PC-3 (cell line): ENCODE results near the gene PSTPIP2. TPM values are rescaled to one million over a fixed set of nuclear protein-coding genes. Genes with fewer than 3 reads are reported as not detected.

Experiments
- ATAC-seq: fragments of 200-7000 bp; cut with Tn5 transposase; 2 replicates; pipeline ENCODE4 v1.9.1; 2020; ENCODE audit warnings: mild to moderate bottlenecking, moderate library complexity
- BruUV-seq: library from RNA; stranded (reverse); fragments of 400-500 nt; replicated peaks from 2 replicates; lab custom pipeline; 2021; lab: Mats Ljungman, UMichigan
- CTCF ChIA-PET: fragments of 300-600 bp; sonication (Branson Sonifier 250); formaldehyde crosslinking; loops from one replicate; lab custom pipeline; 2022; ENCODE audit warnings: antibody characterized with exemption; lab: Charles Lee
- POLR2A ChIA-PET: fragments of 300-600 bp; sonication (Branson Sonifier 250); formaldehyde crosslinking; loops from one replicate; lab custom pipeline; 2022; ENCODE audit warnings: antibody characterized with exemption; ENCODE audit not compliant: unreplicated experiment; lab: Charles Lee
- DNase-seq: peaks from one replicate; pipeline ENCODE4 v3.0.0-alpha.2; 2015
- H2AFZ ChIP-seq: fragments of 300-600 bp; sonication (generic); 2 replicates; pipeline ENCODE4 v1.6.0; 2016; ENCODE audit warnings: antibody characterized with exemption, low read length
- H3F3A ChIP-seq: fragments of 300-600 bp; sonication (generic); one replicate; pipeline ENCODE4 v1.6.0; 2017; ENCODE audit warnings: antibody characterized with exemption, low read length, control low read depth, mild to moderate bottlenecking; ENCODE audit not compliant: unreplicated experiment
- H3K27ac ChIP-seq: fragments of 300-600 bp; sonication (generic); 2 replicates; pipeline ENCODE4 v1.5.1; 2016; ENCODE audit warnings: mild to moderate bottlenecking, low read length
- H3K27me3 ChIP-seq: fragments of 300-600 bp; sonication (generic); 2 replicates; pipeline ENCODE4 v1.6.1; 2016; ENCODE audit warnings: low read length, mixed read lengths
- H3K36me3 ChIP-seq: fragments of 300-600 bp; sonication (generic); 2 replicates; pipeline ENCODE4 v1.6.1; 2016; ENCODE audit warnings: low read depth, mixed run types, low read length, mixed read lengths
- H3K4me1 ChIP-seq: fragments of 300-600 bp; sonication (generic); 2 replicates; pipeline ENCODE4 v1.5.1; 2016; ENCODE audit warnings: low read length; ENCODE audit not compliant: insufficient read depth
- H3K4me2 ChIP-seq: fragments of 300-600 bp; sonication (generic); 2 replicates; pipeline ENCODE4 v1.6.0; 2016; ENCODE audit warnings: low read length
- H3K4me3 ChIP-seq: fragments of 300-600 bp; sonication (generic); 2 replicates; pipeline ENCODE4 v1.5.1; 2016; ENCODE audit warnings: mild to moderate bottlenecking, low read length, mixed read lengths
- H3K79me2 ChIP-seq: fragments of 300-600 bp; sonication (generic); 2 replicates; pipeline ENCODE4 v1.6.1; 2017; ENCODE audit warnings: low read length, mixed read lengths
- H3K9ac ChIP-seq: fragments of 300-600 bp; sonication (generic); 2 replicates; pipeline ENCODE4 v1.6.0; 2016; ENCODE audit warnings: mild to moderate bottlenecking, low read length
- H3K9me2 ChIP-seq: fragments of 300-600 bp; sonication (generic); replicated peaks from 2 replicates; pipeline ENCODE4 v1.6.1; 2016; ENCODE audit warnings: mixed run types, low read length, mixed read lengths
- H3K9me3 ChIP-seq: fragments of 300-600 bp; sonication (generic); 2 replicates; pipeline ENCODE4 v1.6.1; 2016; ENCODE audit warnings: low read length, mixed read lengths
- H4K20me1 ChIP-seq: fragments of 300-600 bp; sonication (generic); 2 replicates; pipeline ENCODE4 v1.6.1; 2016; ENCODE audit warnings: low read length, mixed read lengths
- CTCF ChIP-seq: fragments of 300-600 bp; sonication (generic); conservative IDR thresholded peaks from 2 replicates; pipeline ENCODE4 v1.5.1; 2017; ENCODE audit warnings: antibody characterized with exemption, low read depth, mild to moderate bottlenecking, low read length
- EZH2 ChIP-seq: fragments of 300-600 bp; sonication (generic); IDR thresholded peaks from one replicate; pipeline ENCODE4 v1.6.1; 2017; ENCODE audit warnings: antibody characterized with exemption, mild to moderate bottlenecking, low read length; ENCODE audit not compliant: unreplicated experiment
- EZH2phosphoT487 ChIP-seq: fragments of 300-600 bp; sonication (generic); IDR thresholded peaks from 2 replicates; pipeline ENCODE4 v1.6.1; 2018; ENCODE audit warnings: mild to moderate bottlenecking, antibody characterized with exemption, low read length, borderline replicate concordance
- intact Hi-C: fragments of 100-400 bp; cut with micrococcal nuclease; formaldehyde crosslinking; loops from 2 replicates; pipeline ENCODE4 v1.9.0; 2023
- total RNA-seq: library from RNA; depleted of rRNA; stranded (reverse); fragments of >200 nt; gene quantifications from 2 replicates; pipeline ENCODE4 v1.2.3, GENCODE V29; 2014

Gene PSTPIP2
- total RNA-seq, 1 experiment from 2014 or later, result 0.11 TPM

DNA sequence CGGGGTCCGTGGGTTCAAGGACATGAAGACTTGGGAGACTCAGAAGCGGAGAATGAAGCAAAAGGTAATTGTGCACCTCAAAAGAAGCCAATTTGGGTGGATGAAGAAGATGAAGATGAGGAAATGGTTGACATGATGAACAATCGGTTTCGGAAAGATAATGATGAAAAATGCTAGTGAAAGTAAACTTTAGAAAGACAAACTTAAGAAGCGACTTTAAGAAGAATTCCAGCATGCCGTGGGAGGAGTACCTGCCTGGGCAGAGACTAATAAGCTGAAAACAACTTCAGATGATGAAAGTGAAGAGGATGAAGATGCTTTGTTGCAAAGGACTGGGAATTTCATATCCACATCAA, 43.5 kb downstream of the PSTPIP2 start:
- ATAC-seq (no peak), DNase-seq (no peak)
- Histone ChIP-seq H3K4me1 (no peaks in the 10 kb centered on the region), H3K27ac (no peak overlapping the region), H2AFZ (no peak overlapping the region), H3K9me2 (no peaks in the 10 kb centered on the region), H3K4me2 (no peak overlapping the region), H3K9ac (no peak overlapping the region), H3F3A (no peaks in the 10 kb centered on the region), H3K4me3 (no peak overlapping the region), H3K36me3 (no peaks in the 10 kb centered on the region), H4K20me1 (no peaks in the 10 kb centered on the region), H3K27me3 (no peaks in the 10 kb centered on the region), H3K79me2 (no peaks in the 10 kb centered on the region), H3K9me3 (no peaks in the 10 kb centered on the region)
- TF ChIP-seq EZH2phosphoT487, result no peak
- no peak for TF ChIP-seq CTCF
- TF ChIP-seq EZH2, result no peak
- ChIA-PET POLR2A (no interaction called here), CTCF (no interaction called here)
- intact Hi-C loops, result no loop called here
- no TSS peak for BruUV-seq

- Histone ChIP-seq H3K4me1 (no peaks in the 10 kb centered on the region), H3K4me3 (no peak overlapping the region), H2AFZ (no peak overlapping the region), H3K27ac (no peak overlapping the region), H3K9me2 (no peaks in the 10 kb centered on the region), H3K36me3 (no peaks in the 10 kb centered on the region), H3K4me2 (no peak overlapping the region), H3K27me3 (no peaks in the 10 kb centered on the region), H4K20me1 (no peaks in the 10 kb centered on the region), H3K9ac (no peak overlapping the region), H3F3A (no peaks in the 10 kb centered on the region), H3K9me3 (no peaks in the 10 kb centered on the region), H3K79me2 (no peaks in the 10 kb centered on the region)
- BruUV-seq, result no TSS peak
- TF ChIP-seq EZH2, result no peak
- no peak for TF ChIP-seq EZH2phosphoT487
- TF ChIP-seq CTCF, result no peak
- ChIA-PET CTCF (no interaction called here), POLR2A (no interaction called here)
- intact Hi-C loops, result no loop called here
- DNase-seq, result no peak
- no peak for ATAC-seq
Measured at GRCh38 chr18:46019936-46020335, 52.1 kb downstream of the PSTPIP2 start.

- H3K27me3 ChIP-seq, result no peaks in the 10 kb centered on the region
- ChIA-PET POLR2A (no interaction called here), CTCF (no interaction called here)
- H3K4me3 ChIP-seq, result no peak overlapping the region
- no peak overlapping the region for H3K4me2 ChIP-seq
- H3K9ac ChIP-seq, result no peak overlapping the region
- H2AFZ ChIP-seq, result no peak overlapping the region
- no peaks in the 10 kb centered on the region for H3K36me3 ChIP-seq
- no peaks in the 10 kb centered on the region for H3K9me2 ChIP-seq
- no peak overlapping the region for H3K27ac ChIP-seq
- no peak for ATAC-seq
- no peaks in the 10 kb centered on the region for H3K9me3 ChIP-seq
- intact Hi-C loops, result no loop called here
- no peaks in the 10 kb centered on the region for H3F3A ChIP-seq
- DNase-seq, result no peak
- no peaks in the 10 kb centered on the region for H3K4me1 ChIP-seq
- no TSS peak for BruUV-seq
- TF ChIP-seq EZH2, result no peak
- H4K20me1 ChIP-seq, result no peaks in the 10 kb centered on the region
- H3K79me2 ChIP-seq, result no peaks in the 10 kb centered on the region
Measured at GRCh38 chr18:46013484-46014189, 58.4 kb downstream of the PSTPIP2 start.
